Rectal smooth muscle tissue (tissue), 1 donor: ENCODE results near the gene NAGA.
"Not testable (repeated sequence)": the region's sequence is repeated elsewhere in the genome, so short reads cannot be mapped to it uniquely, and the experiment has no call there.

ENCODE experiments used
- H3K27ac ChIP-seq: one replicate; pipeline ENCODE4 v1.7.0; 2013; ENCODE audit warnings: low read depth, low read length, inconsistent platforms
- H3K27me3 ChIP-seq: one replicate; pipeline ENCODE4 v1.7.0; 2013; ENCODE audit warnings: low read length; ENCODE audit not compliant: control insufficient read depth, insufficient read depth
- H3K36me3 ChIP-seq: one replicate; pipeline ENCODE4 v1.7.0; 2013; ENCODE audit warnings: low read length; ENCODE audit not compliant: control insufficient read depth, insufficient read depth
- H3K4me1 ChIP-seq: one replicate; pipeline ENCODE4 v1.7.0; 2013; ENCODE audit warnings: low read length; ENCODE audit not compliant: control insufficient read depth, insufficient read depth
- H3K4me3 ChIP-seq: one replicate; pipeline ENCODE4 v1.7.0; 2013; ENCODE audit warnings: low read length
- H3K9ac ChIP-seq: one replicate; pipeline ENCODE4 v1.7.0; 2013; ENCODE audit warnings: low read length

NAGA gene

DNA sequence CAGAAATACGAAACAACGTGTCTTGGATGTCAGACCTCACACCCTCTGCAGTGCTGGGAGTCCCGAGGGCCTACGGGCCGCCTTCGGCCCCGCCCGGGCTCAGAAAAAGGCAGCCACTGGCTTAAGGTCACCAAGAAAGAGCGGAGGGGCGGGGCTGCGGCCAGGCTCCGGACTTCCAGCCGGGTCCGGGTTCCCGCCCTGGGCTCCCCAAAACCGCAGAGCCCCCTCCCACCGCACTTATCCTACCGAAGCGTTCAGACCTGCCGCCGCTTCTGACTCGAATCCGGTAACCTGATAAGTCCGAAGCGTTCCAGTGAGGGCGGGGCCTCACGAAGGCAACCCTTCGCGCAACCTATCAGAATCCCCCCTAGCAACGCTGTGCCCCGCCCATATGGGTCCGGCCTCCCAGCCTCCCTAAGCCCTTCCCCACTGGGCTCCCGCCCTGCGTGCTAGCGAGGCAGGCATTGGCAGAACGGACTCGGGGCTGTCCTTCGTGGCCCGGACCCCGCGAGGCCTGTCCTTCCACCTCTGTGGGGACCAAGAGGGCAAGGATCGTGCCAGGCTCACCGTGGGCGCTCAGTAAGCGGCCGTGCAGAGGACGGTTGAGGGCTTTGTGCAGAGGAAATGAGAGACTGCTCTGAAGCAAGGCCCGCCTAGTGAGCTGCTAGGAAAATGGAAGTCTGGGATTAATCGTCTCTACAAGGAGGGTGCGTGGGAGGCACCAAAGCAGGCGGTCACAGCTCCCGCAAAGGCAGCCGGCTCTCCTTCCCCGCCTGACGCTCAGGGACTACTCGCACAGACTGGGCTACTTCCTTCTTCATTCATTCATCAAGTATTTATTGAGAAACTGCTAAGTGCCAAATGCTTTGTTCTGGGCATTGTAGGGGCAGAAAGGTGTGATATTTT lies at the start of gene NAGA:
TSS of gene NAGA (minus strand) at position 296 of the 906 bp plus-strand sequence. CDS start 515 bp downstream, outside the sequence.
- Histone ChIP-seq H3K27ac (peak within 1 kb of the TSS; percentile 98), H3K9ac (peak within 1 kb of the TSS; percentile 88), H3K4me1 (peaks cover 15% of the 10 kb centered on the region)

DNA sequence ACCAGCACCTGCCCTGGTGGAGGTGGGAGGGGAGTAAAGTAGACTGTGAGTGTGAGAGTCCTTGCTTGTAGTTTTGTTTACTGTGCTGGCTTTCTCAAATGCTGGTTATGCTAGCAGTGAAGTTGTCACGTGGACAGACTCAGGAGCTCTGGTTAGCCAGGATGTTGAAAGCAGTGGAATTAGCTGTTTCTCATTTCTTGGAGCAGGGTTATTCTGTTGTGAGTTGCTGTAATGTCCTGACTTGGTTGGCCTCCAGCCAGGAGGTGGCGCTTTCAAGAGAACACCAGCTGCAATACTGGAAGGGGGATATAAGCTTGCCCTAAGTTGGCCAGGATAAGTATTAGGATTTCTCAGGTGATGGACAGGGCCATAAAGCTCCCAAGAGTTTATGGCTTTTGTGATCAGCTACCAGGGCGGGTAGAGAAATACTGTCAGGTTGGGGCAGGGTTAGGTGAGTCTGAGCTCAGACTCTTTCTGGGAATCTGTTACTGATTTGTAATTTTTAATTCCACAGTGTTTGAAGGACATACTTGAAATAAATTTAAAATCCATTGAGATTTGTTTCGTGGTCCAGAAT lies 46.3 kb upstream of the NAGA start:
- H3K27ac ChIP-seq: no peak overlapping the region

More for the DNA sequence above, at the start of gene NAGA:
- Histone ChIP-seq H3K4me3 (peak within 1 kb of the TSS; percentile 90), H3K27me3 (no peaks in the 10 kb centered on the region), H3K36me3 (peaks cover 12% of the 10 kb centered on the region)

DNA sequence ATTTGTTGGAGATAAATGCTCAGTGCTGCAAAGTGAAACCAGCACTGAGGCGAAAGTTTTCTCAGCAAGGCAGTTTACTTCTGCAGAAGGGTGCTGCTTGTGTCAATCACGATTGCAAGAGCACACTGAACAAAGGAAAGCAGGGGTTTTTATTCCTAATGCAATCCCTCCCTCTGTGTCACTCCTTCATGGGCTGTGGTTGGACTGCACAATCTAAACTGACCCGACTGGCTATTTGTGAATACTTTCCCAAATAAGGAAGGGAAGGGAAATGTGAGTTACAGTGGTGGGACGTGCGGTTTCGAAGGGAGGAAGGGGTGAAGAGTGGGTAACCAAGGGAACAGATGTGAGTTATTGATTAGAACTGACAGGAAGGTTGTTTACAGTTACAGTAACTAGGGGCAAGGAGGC lies 44.8 kb upstream of the NAGA start:
- H3K4me1 ChIP-seq, H3K4me3 ChIP-seq, H3K9ac ChIP-seq, H3K27me3 ChIP-seq, H3K27ac ChIP-seq, H3K36me3 ChIP-seq: not testable (repeated sequence)

More for the DNA sequence above, 46.3 kb upstream of the NAGA start:
- Histone ChIP-seq H3K4me3 (no peak overlapping the region), H3K27me3 (no peaks in the 10 kb centered on the region), H3K9ac (no peak overlapping the region), H3K36me3 (no peaks in the 10 kb centered on the region), H3K4me1 (no peaks in the 10 kb centered on the region)

DNA sequence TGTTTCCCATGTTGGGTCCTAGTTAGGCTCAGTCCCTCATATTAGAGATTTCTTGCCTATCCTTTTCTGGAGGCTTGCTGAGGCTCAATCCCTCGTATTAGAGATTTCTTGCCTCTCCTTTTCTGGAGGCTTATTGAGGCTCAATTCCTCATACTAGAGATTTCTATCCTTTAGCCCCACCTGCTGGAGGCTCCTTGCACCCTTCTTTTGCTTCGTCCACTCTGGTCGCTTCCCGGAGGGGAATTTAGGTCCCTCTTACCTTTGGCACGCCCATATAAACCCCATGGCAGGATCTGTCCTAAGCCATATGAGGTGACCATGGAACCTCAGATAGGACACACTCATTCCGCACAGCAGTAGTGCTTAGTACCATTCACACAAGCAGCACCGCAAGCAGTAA lies 44.1 kb upstream of the NAGA start:
- Histone ChIP-seq H3K9ac (no peak overlapping the region), H3K36me3 (no peaks in the 10 kb centered on the region), H3K27me3 (no peaks in the 10 kb centered on the region), H3K4me1 (no peaks in the 10 kb centered on the region), H3K4me3 (no peak overlapping the region), H3K27ac (no peak overlapping the region)

DNA sequence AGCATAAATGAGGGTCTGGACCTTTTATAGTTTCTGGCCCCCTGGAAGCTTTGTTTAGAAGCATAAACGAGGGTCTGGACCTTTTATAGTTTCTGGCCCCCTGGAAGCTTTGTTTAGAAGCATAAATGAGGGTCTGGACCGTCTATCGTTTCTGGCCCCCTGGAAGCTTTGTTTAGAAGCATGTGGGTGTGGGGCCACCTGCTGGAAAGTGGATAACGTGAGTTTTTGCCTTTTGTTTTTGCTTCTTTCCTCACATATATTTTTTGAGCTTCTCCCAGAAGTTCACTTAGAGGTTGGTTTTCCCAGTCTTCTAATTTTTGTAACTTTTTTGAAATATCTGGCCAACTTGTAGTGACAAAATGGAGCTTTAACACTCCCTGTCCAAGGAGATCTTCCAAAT lies 42.2 kb upstream of the NAGA start:
- not testable (repeated sequence) for H3K27ac ChIP-seq, H3K27me3 ChIP-seq, H3K4me3 ChIP-seq, H3K36me3 ChIP-seq, H3K4me1 ChIP-seq, H3K9ac ChIP-seq

DNA sequence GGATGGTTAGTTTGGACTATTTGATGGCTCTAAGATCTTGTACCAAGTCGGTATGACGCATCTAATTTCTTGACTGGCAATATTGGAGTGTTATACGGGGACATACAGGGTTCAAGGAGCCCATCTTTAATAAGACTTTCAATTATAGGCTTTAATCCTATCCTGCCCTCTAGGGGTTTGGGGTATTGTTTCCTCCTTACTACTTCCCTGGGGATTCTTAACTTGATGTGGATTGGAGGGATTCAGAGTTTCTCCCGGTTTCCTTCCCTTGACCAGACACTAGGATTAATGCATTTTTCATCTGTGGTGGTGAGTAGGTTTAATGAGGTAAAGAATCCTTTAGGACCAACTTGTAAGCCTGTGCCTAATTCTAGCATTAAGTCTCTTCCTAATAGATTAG lies 41.2 kb upstream of the NAGA start:
- H3K36me3 ChIP-seq: no peaks in the 10 kb centered on the region
- no peaks in the 10 kb centered on the region for H3K27me3 ChIP-seq
- no peak overlapping the region for H3K9ac ChIP-seq
- H3K27ac ChIP-seq: no peak overlapping the region
- no peak overlapping the region for H3K4me3 ChIP-seq
- H3K4me1 ChIP-seq: no peaks in the 10 kb centered on the region

DNA sequence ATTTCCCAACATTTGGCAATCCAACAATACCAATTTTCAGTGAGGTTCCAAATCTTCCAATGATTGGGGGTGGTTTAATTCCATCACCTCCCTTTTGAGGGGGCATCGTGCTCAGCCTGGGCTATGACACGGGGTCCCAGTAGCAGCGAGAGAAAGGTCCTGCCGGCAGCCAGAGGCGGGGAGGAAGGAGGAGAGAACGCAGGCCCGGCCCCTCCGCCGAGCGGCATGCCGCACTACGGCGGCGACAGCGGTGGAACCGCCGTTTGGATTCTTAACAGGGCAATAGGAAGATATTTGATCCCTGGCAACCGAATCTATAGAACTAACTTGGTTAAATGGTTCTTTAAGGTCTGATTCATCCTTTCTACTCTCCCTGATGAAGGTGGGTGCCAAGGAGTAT lies 38.2 kb upstream of the NAGA start:
- H3K4me1 ChIP-seq: no peaks in the 10 kb centered on the region
- H3K4me3 ChIP-seq: no peak overlapping the region
- H3K9ac ChIP-seq: no peak overlapping the region
- H3K36me3 ChIP-seq: no peaks in the 10 kb centered on the region
- no peaks in the 10 kb centered on the region for H3K27me3 ChIP-seq
- no peak overlapping the region for H3K27ac ChIP-seq

DNA sequence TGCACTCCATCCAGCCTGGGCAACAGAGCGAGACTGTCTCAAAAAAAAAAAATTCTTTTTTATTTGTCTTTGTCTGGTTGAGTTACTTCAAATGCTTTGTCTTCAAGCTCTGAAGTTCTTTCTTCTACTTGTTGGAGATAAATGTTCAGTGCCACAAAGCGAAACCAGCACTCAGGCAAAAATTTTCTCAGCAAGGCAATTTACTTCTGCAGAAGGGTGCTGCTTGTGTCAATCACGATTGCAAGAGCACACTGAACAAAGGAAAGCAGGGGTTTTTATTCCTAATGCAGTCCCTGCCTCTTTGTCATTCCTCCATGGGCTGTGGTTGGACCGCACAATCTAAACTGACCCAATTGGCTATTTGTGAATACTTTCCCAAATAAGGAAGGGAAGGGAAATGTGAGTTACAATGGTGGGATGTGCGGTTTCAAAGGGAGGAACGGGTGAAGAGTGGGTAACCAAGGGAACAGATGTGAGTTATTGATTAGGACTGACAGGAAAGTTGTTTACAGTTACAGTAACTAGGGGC lies 33.8 kb upstream of the NAGA start:
- not testable (repeated sequence) for H3K4me3 ChIP-seq, H3K27ac ChIP-seq, H3K4me1 ChIP-seq, H3K27me3 ChIP-seq, H3K9ac ChIP-seq, H3K36me3 ChIP-seq

DNA sequence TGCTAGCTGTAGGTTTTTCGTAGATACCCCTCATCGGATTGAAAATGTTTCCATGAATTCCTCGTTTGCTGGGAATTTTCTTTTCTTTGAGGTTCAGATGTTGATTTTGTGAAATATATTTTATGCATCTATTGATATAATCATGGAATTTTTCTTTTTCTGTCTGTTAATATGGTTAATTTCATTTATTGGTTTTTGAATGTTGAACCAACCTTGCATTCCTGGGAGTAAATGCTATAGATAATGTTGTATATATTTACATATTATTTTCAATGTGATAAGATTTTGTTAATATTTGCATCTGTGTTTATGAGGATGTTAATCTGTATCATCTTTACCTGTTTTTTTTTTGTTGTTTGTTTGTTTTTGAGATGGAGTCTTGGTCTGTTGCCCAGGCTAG lies 30.6 kb upstream of the NAGA start:
- H3K27me3 ChIP-seq: no peaks in the 10 kb centered on the region
- H3K4me3 ChIP-seq: no peak overlapping the region
- no peak overlapping the region for H3K9ac ChIP-seq
- H3K27ac ChIP-seq: no peak overlapping the region
- H3K4me1 ChIP-seq: no peaks in the 10 kb centered on the region
- no peaks in the 10 kb centered on the region for H3K36me3 ChIP-seq

DNA sequence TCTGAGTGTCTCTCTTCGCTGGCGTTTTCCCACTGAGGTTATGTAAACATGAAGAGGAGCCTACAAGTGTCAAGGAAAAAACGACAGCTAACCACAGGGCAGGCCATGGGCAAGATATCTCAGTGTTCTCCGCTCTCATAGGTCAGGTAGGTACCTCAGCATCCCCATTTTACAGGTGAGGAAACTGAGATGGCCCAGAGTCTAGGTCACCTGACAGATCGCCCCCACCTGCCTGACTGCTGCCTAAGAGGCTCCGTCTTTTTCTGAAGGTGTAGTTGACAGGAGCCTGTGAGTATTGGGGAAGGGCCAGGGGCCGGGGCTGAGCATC lies 20.8 kb upstream of the NAGA start:
- Histone ChIP-seq H3K36me3 (peaks cover 5% of the 10 kb centered on the region), H3K9ac (peak overlapping the region; percentile 74), H3K27ac (peak overlapping the region; percentile 82), H3K4me3 (peak overlapping the region; percentile 79), H3K27me3 (no peaks in the 10 kb centered on the region), H3K4me1 (peaks cover 9% of the 10 kb centered on the region)

DNA sequence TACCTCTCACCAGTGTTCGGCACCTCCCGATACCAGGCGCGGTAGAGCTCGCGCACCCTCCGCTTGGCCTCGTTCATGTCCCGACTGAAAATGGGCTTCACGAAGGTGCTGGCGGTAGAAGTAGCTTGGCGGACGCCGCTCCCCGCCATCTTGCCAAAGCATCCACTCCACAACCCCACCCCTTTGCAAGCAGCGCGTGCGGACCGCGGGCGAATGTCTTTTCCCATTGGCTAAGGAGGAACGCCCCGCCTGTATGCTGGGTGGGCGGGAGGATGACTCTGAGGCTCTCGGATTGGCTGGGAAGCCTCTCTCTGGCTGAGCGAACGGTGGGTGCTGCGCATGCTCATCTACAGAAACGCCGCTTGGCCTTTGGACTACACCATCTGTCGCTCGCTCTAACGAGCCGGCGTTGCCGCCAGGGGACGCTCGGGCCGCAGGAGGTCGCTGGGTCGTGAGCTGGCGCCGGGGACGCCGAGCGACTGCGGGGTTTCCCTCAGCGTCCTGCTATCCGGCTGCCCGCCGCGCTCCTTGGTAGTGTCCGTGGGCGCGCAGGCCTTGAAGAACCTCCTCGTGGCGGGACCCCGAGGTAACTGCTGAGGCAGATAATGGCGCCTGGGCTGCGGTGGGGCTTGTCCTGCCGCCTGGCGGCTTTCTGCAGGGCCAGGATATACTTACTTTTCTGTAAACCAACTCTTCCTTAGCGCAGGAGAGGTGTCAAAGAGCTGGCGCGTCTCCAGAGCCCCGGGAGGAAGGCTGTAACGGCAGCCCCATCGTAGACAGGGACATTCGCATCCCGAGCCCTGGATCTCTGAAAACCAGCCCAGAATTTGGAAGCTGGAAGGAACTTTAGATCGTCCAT lies 20.2 kb upstream of the NAGA start, which contains the start of gene NDUFA6:
TSS of gene NDUFA6 (minus strand) at position 177 of the 859 bp plus-strand sequence. CDS start at position 149, 28 bp downstream.
- peaks cover 10% of the 10 kb centered on the region for H3K36me3 ChIP-seq
- peak within 1 kb of the TSS; percentile 99 for H3K27ac ChIP-seq
- no peaks in the 10 kb centered on the region for H3K27me3 ChIP-seq
- peaks cover 9% of the 10 kb centered on the region for H3K4me1 ChIP-seq
- peak within 1 kb of the TSS; percentile 92 for H3K9ac ChIP-seq
- peak within 1 kb of the TSS; percentile 97 for H3K4me3 ChIP-seq

DNA sequence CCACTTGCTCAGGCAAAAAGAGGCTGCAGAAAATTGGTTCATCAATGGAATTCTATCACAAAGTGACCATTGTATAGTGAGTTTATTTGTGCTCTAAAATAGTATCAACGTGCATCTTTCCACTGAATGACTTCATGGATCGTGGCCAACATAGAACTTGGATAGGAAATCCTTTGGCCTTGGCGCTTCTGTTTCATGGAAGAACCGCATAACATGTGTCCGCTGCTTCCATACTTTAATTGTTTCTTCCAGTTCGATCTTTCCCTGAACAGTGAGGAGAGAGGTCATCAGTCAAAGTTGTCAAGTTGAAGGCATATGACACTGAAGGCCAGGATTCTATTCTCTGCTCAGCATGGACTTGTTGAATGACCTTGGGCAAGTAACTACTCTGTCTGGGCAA lies 15.4 kb upstream of the NAGA start:
- peaks cover 3% of the 10 kb centered on the region for H3K4me1 ChIP-seq
- no peak overlapping the region for H3K9ac ChIP-seq

More for the DNA sequence above, 15.4 kb upstream of the NAGA start:
- Histone ChIP-seq H3K4me3 (no peak overlapping the region), H3K36me3 (peaks cover 14% of the 10 kb centered on the region), H3K27ac (no peak overlapping the region), H3K27me3 (no peaks in the 10 kb centered on the region)
